HepG2 (cell line): ENCODE data around the gene SCFD2. TPM values are rescaled to one million over a fixed set of nuclear protein-coding genes. Genes with fewer than 3 reads are reported as not detected.

Experiments used
- ATAC-seq: fragments of 200-7000 bp; cut with Tn5 transposase; 3 replicates; pipeline ENCODE4 v1.9.1; 2020; ENCODE audit warnings: mild to moderate bottlenecking, moderate library complexity
- BruUV-seq: library from RNA; stranded (reverse); fragments of 400-500 nt; replicated peaks from 2 replicates; lab custom pipeline; 2021; lab: Mats Ljungman, UMichigan
- CTCF ChIA-PET: fragments of 300-600 bp; formaldehyde crosslinking; extraction: SDS; loops from one replicate; lab custom pipeline; 2021; ENCODE audit warnings: low total read pairs, inconsistent platforms, low intra/inter-chr PET ratio; lab: Yijun Ruan, JAX
- POLR2A ChIA-PET: fragments of 350-600 bp; sonication (Branson Sonifier 250); formaldehyde crosslinking; loops from one replicate; lab custom pipeline; 2020; ENCODE audit warnings: antibody characterized with exemption, inconsistent platforms; lab: Yijun Ruan, JAX
- DNase-seq: peaks from one replicate; pipeline ENCODE4 v3.0.0-alpha.2; 2015; ENCODE audit warnings: low spot score
- FAIRE-seq: peaks from 3 replicates; lab custom pipeline; 2011; peaks lifted over from hg19 to GRCh38; lab: Jason Lieb, UNC
- H2AFZ ChIP-seq: one replicate; pipeline ENCODE4 v1.6.1; 2011; ENCODE audit warnings: low read length, inconsistent platforms
- H3K27ac ChIP-seq: fragments of 300-600 bp; 3 replicates; pipeline ENCODE4 v1.8.0; 2011; ENCODE audit warnings: mixed run types, mild to moderate bottlenecking, mixed read lengths, low read length, inconsistent platforms; ENCODE audit not compliant: insufficient read depth; ENCODE audit errors: extremely low read length
- H3K27me3 ChIP-seq, 2 experiments: fragments of 200-600 bp in 1 of 2; 2 replicates in 1 of 2; 3 replicates in 1 of 2; pipeline versions ENCODE4 v1.6.0 to v1.8.0; 2011; ENCODE audit warnings: low read length in 2 of 2, mild to moderate bottlenecking in 2 of 2, moderate library complexity in 2 of 2, inconsistent platforms in 1 of 2; ENCODE audit not compliant: insufficient read depth in 2 of 2, control insufficient read depth in 1 of 2
- H3K36me3 ChIP-seq, 2 experiments: fragments of 200-600 bp in 1 of 2; replicated peaks in 1 of 2; 2 replicates in 1 of 2; 3 replicates in 1 of 2; pipeline versions ENCODE4 v1.5.1 to v1.8.0; 2011; ENCODE audit warnings: low read length in 2 of 2, inconsistent platforms in 1 of 2; ENCODE audit not compliant: insufficient read depth in 2 of 2, control insufficient read depth in 1 of 2
- H3K4me1 ChIP-seq: 2 replicates; pipeline ENCODE4 v1.5.1; 2012; ENCODE audit warnings: low read length, inconsistent platforms; ENCODE audit not compliant: insufficient read depth
- H3K4me2 ChIP-seq: 2 replicates; pipeline ENCODE4 v1.6.0; 2011; ENCODE audit warnings: low read depth, low read length, inconsistent platforms
- H3K4me3 ChIP-seq, 3 experiments: fragments of 200-600 bp in 1 of 3; sonication (generic), shearing (Covaris generic) in 1 of 3; replicated peaks in 1 of 3; 2 replicates each; pipeline ENCODE4 v1.5.1; 2011 to 2016; ENCODE audit warnings: low read length in 3 of 3, inconsistent platforms in 2 of 3, low read depth in 2 of 3, mild to moderate bottlenecking in 2 of 3, control low read depth in 1 of 3, mixed read lengths in 1 of 3; ENCODE audit not compliant: insufficient read depth in 1 of 3
- H3K79me2 ChIP-seq: one replicate; pipeline ENCODE4 v1.6.1; 2011; ENCODE audit warnings: low read length, inconsistent platforms; ENCODE audit not compliant: insufficient read depth
- H3K9ac ChIP-seq: 2 replicates; pipeline ENCODE4 v1.6.0; 2011; ENCODE audit warnings: mild to moderate bottlenecking, low read depth, low read length, inconsistent platforms; ENCODE audit not compliant: insufficient read depth
- H3K9me3 ChIP-seq: 2 replicates; pipeline ENCODE4 v1.5.1; 2012; ENCODE audit warnings: mild to moderate bottlenecking, low read length
- H4K20me1 ChIP-seq: 2 replicates; pipeline ENCODE4 v1.6.0; 2011; ENCODE audit warnings: inconsistent platforms, mild to moderate bottlenecking, low read length, moderate library complexity; ENCODE audit not compliant: insufficient read depth
- BHLHE40 ChIP-seq: IDR thresholded peaks from 2 replicates; pipeline ENCODE4 v1.6.1; 2011; ENCODE audit warnings: low read length, improper control_type of control experiment
- EEA1 ChIP-seq: sonication (generic); formaldehyde crosslinking; IDR thresholded peaks from 2 replicates; pipeline ENCODE4 v1.5.1; 2020; ENCODE audit warnings: mild to moderate bottlenecking, missing genetic modification reagents, borderline replicate concordance
- NR3C1 ChIP-seq: sonication (generic); formaldehyde crosslinking; IDR thresholded peaks from 2 replicates; pipeline ENCODE4 v1.4.0; 2020; ENCODE audit warnings: missing genetic modification reagents
- RAD51 ChIP-seq: fragments of 450-650 bp; IDR thresholded peaks from 2 replicates; pipeline ENCODE4 v1.6.1; 2016; ENCODE audit warnings: borderline replicate concordance
- SMC3 ChIP-seq: IDR thresholded peaks from 2 replicates; pipeline ENCODE4 v1.6.1; 2011; ENCODE audit warnings: low read length, improper control_type of control experiment
- TAF15 ChIP-seq: fragments of 200-400 bp; formaldehyde crosslinking; IDR thresholded peaks from one replicate; pipeline ENCODE4 v1.6.1; 2018; ENCODE audit warnings: mild to moderate bottlenecking, low read depth, low read length; ENCODE audit not compliant: poor library complexity, severe bottlenecking
- TBP ChIP-seq: sonication (generic); formaldehyde crosslinking; IDR thresholded peaks from 2 replicates; pipeline ENCODE4 v1.5.0; 2020; ENCODE audit warnings: missing genetic modification reagents
- TGIF2 ChIP-seq: IDR thresholded peaks from 2 replicates; pipeline ENCODE4 v1.6.1; 2016; ENCODE audit warnings: control low read depth, missing compliant biosample characterization
- ZNF101 ChIP-seq: sonication (generic); formaldehyde crosslinking; IDR thresholded peaks from 2 replicates; pipeline ENCODE4 v1.4.0; 2020; ENCODE audit warnings: mild to moderate bottlenecking, low read depth, missing genetic modification reagents, borderline replicate concordance
- ZNF335 ChIP-seq: sonication (generic); formaldehyde crosslinking; IDR thresholded peaks from 2 replicates; pipeline ENCODE4 v1.4.0; 2020; ENCODE audit warnings: missing genetic modification reagents
- ZNF75D ChIP-seq: sonication (generic); formaldehyde crosslinking; IDR thresholded peaks from 2 replicates; pipeline ENCODE4 v1.8.1; 2023; ENCODE audit warnings: missing genetic modification reagents, mild to moderate bottlenecking, borderline replicate concordance
- WGBS: methylation state at CpG from one replicate; pipeline ENCODE4 v1.1.6; 2017; ENCODE audit warnings: low lambda C conversion rate; 5-methylcytosine and 5-hydroxymethylcytosine counted together
- in situ Hi-C: cut with HindIII; loops from 2 replicates; pipeline ENCODE4 v1.10.0; 2017; ENCODE audit warnings: low pct_unique_long_range_greater_than_20kb; ENCODE audit not compliant: extremely low pct_ligation_motif_present
- intact Hi-C: fragments of 100-400 bp; cut with micrococcal nuclease; formaldehyde crosslinking; loops from one replicate; pipeline ENCODE4 v1.10.0; 2022; ENCODE audit not compliant: unreplicated experiment
- polyA plus RNA-seq, 8 experiments: library from polyadenylated mRNA; depleted of rRNA in 3 of 8; stranded (reverse) in 7 of 8; unstranded in 1 of 8; fragments of >200 nt; fragmentation: Illumina TruSeq in 4 of 8; extraction: Trizol in 4 of 8; gene quantifications; 2 replicates each; pipeline versions ENCODE4 v1.2.1 to v1.2.3, GENCODE V29; 2011 to 2016; ENCODE audit warnings: low read depth in 4 of 8, missing spikeins in 1 of 8, mixed read lengths in 1 of 8; ENCODE audit not compliant: insufficient read depth in 1 of 8
- total RNA-seq, 5 experiments: library from RNA; depleted of rRNA; stranded (reverse); fragments of >200 nt; fragmentation: Illumina TruSeq; extraction: Trizol; gene quantifications; 2 replicates each; pipeline ENCODE4 v1.2.3, GENCODE V29; 2016; ENCODE audit warnings: low read depth in 1 of 5
- TF ChIP-seq, protein P1 (sequence below), 2 experiments: fragments of 450-650 bp in 1 of 2; sonication (generic) in 1 of 2; formaldehyde crosslinking in 1 of 2; IDR thresholded peaks; 2 replicates each; pipeline versions ENCODE4 v1.6.1 to v1.8.0; 2016 to 2022; ENCODE audit warnings: antibody characterized with exemption in 1 of 2, mild to moderate bottlenecking in 1 of 2, missing genetic modification reagents in 1 of 2

Gene SCFD2
- total and polyA plus RNA-seq, 2 of the 13 experiments (the other 11 are each of a cell fraction or from before 2014, with no cell fraction given) = 4.6 to 15.6 TPM

DNA sequence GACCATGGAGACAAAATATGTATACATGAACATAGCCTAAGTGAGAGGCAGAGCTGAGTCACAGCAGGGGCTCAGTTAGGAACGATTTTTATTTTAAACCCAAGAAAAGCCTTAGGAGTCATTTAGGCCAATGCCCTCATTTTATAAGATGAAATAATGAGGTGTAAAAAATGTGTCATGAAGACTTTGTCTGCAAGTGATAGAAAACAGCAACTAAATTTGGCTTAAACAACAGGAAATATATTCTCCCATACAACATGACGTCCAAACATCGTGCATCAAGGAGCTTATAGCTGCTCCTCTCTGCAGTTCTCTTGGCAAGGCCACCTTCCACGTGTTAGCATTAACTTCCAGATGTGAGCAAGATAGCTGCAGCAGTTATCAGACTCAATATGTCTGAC, 16.8 kb downstream of the SCFD2 start:
- peaks cover 0 to 3% of the 10 kb centered on the region in 2 experiments; a peak in 3 of 5 replicates for H3K36me3 ChIP-seq
- no peaks in the 10 kb centered on the region for H4K20me1 ChIP-seq
- no peak overlapping the region for H3K27ac ChIP-seq
- no peak overlapping the region for H3K4me3 ChIP-seq
- DNase-seq = no peak
- no peaks in the 10 kb centered on the region for H3K4me1 ChIP-seq
- CTCF ChIA-PET = no interaction called here
- H3K27me3 ChIP-seq = no peaks in the 10 kb centered on the region
- no peak overlapping the region for H3K4me2 ChIP-seq
- H3K79me2 ChIP-seq = no peaks in the 10 kb centered on the region
- no TSS peak for BruUV-seq
- in situ Hi-C loops = no loop called here
- TF ChIP-seq SMC3 (no peak), BHLHE40 (no peak), TAF15 (no peak), TGIF2 (no peak), TBP (CRISPR knock-in tag) (no peak), EEA1 (no peak), ZNF101 (CRISPR knock-in tag) (no peak), ZNF335 (CRISPR knock-in tag) (no peak), RAD51 (no peak), ZNF75D (CRISPR knock-in tag) (no peak), NR3C1 (CRISPR knock-in tag) (no peak)
- TF ChIP-seq, protein P1, sequence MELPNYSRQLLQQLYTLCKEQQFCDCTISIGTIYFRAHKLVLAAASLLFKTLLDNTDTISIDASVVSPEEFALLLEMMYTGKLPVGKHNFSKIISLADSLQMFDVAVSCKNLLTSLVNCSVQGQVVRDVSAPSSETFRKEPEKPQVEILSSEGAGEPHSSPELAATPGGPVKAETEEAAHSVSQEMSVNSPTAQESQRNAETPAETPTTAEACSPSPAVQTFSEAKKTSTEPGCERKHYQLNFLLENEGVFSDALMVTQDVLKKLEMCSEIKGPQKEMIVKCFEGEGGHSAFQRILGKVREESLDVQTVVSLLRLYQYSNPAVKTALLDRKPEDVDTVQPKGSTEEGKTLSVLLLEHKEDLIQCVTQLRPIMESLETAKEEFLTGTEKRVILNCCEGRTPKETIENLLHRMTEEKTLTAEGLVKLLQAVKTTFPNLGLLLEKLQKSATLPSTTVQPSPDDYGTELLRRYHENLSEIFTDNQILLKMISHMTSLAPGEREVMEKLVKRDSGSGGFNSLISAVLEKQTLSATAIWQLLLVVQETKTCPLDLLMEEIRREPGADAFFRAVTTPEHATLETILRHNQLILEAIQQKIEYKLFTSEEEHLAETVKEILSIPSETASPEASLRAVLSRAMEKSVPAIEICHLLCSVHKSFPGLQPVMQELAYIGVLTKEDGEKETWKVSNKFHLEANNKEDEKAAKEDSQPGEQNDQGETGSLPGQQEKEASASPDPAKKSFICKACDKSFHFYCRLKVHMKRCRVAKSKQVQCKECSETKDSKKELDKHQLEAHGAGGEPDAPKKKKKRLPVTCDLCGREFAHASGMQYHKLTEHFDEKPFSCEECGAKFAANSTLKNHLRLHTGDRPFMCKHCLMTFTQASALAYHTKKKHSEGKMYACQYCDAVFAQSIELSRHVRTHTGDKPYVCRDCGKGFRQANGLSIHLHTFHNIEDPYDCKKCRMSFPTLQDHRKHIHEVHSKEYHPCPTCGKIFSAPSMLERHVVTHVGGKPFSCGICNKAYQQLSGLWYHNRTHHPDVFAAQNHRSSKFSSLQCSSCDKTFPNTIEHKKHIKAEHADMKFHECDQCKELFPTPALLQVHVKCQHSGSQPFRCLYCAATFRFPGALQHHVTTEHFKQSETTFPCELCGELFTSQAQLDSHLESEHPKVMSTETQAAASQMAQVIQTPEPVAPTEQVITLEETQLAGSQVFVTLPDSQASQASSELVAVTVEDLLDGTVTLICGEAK (IDR thresholded peaks at IDR 0.05) = no peak
- TF ChIP-seq, protein P1 (CRISPR knock-in tag; IDR thresholded peaks at IDR 0.05) = no peak
- POLR2A ChIA-PET = no interaction called here
- no peak overlapping the region for H2AFZ ChIP-seq
- no peak overlapping the region for H3K9ac ChIP-seq
- WGBS = 94% methylated on average over 4 of the region's 4 CpGs
- no peak for ATAC-seq
- intact Hi-C loops = no loop called here
- no peak for FAIRE-seq
- H3K9me3 ChIP-seq = no peaks in the 10 kb centered on the region
